ENCODE data around the gene MRPL23.

The MRPL23 gene

DNA sequence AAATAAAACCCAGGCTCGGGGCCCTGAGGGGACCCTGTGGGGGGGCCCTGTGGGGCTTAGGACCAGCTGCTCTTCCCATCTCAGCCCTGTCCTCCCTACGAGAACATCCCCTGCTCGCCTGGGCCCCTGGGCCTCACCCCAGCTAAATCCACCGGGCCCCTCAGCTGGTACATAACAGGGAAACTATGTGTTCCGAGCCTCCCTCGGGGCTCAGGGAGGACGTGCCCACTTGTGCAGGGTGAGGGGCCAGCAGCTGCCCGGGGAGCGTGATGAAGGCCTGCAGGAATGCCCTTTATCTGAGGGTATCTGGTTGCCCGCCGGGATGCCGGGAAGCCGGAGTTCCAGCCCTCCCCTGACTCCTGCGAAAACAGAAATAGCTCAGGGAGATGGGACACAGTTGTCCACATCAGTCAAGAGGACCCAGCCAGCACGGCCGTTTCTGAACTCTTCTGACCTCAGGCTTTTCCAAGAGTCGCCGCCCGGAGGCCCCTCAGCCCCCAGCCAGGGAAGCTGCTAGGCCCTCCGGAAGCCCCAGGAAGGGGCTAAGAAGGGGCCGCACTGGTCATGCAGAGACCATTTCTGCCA lies 20.6 kb downstream of the MRPL23 start:
- H3K4me3 ChIP-seq (ENCODE audit: low read length) = no peak overlapping the region
- TF ChIP-seq, protein P1, sequence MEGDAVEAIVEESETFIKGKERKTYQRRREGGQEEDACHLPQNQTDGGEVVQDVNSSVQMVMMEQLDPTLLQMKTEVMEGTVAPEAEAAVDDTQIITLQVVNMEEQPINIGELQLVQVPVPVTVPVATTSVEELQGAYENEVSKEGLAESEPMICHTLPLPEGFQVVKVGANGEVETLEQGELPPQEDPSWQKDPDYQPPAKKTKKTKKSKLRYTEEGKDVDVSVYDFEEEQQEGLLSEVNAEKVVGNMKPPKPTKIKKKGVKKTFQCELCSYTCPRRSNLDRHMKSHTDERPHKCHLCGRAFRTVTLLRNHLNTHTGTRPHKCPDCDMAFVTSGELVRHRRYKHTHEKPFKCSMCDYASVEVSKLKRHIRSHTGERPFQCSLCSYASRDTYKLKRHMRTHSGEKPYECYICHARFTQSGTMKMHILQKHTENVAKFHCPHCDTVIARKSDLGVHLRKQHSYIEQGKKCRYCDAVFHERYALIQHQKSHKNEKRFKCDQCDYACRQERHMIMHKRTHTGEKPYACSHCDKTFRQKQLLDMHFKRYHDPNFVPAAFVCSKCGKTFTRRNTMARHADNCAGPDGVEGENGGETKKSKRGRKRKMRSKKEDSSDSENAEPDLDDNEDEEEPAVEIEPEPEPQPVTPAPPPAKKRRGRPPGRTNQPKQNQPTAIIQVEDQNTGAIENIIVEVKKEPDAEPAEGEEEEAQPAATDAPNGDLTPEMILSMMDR (conservative IDR thresholded peaks at IDR 0.05; ENCODE audit: low read length) = no peak
- DNase-seq (ENCODE audit: low read depth) = no peak

DNA sequence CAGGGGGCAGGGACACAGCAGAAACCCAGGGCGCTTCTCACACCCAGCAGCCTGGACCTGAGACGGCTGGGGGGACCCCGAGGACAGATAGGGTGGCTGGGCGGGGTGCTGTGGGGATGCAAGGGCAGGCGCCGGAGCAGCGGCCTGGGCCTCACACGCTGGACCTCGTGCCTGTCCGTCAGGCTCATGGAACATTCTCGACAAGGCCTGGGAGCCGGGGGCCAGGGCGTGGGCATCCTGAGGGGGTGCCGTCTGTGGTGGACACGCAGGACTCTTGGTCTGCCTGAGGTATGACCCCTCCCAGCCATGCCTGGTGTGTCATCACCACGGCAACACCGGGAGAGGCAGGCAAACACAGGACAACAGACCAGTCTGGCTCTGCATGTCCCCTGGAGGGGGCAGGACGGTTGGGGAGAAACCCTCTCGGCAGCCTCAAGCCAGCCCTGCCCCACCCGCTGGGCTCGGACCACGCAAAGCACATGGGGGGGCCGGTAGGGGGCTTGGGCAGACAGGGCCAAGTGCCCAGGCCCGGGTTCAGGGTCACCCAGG lies 21.4 kb downstream of the MRPL23 start:
- no peak for DNase-seq (ENCODE audit: low read depth)
- TF ChIP-seq, protein P1 (conservative IDR thresholded peaks at IDR 0.05; ENCODE audit: low read length) = no peak

DNA sequence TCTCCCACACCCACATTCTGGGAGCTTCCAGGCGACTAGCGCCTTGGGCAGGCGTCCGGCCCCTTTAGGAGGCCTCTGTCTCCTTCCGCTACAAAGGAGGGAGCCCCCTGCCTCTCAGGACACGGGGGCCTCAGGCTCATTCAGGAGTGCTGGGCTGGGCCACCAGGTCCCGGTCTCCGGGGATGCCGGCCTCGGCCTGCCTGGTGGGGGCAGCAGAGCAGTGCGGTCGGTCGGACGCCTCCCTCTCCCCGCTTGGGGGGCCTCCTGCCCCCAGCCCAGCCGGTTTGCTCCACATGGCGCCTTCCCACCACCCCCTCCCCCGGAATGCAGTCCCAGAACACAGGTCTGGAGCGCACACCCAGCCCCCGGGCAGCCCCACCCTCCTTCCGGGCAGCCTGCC lies 21.9 kb downstream of the MRPL23 start:
- DNase-seq (ENCODE audit: low read depth) = no peak
- H3K4me3 ChIP-seq (ENCODE audit: low read length) = no peak overlapping the region
- TF ChIP-seq, protein P1 (conservative IDR thresholded peaks at IDR 0.05; ENCODE audit: low read length) = no peak

More for the DNA sequence above, 21.4 kb downstream of the MRPL23 start:
- no peak overlapping the region for H3K4me3 ChIP-seq (ENCODE audit: low read length)

DNA sequence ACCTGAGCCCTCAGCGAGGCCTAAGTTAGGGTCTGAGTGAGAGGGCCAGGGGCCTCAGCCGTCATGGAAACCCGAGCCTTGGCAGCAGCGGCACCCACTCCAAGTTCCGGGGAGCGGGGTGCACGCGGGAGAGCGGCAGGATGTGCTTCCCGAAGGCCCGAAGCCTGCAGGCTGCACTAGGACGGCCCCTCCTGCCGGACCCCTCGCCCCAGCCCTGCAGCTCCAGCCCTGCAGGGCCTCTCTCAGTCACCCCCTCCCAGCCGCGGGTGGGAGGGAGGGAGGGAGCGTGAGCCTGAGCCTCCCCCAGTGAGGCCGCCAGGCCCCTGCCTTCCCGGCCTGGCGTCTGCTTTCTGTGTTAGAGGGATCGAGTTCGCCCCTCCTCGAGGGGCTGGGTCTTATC lies 22.6 kb downstream of the MRPL23 start:
- TF ChIP-seq, protein P1 (conservative IDR thresholded peaks at IDR 0.05; ENCODE audit: low read length) = no peak
- no peak for DNase-seq (ENCODE audit: low read depth)
- H3K4me3 ChIP-seq (ENCODE audit: low read length) = no peak overlapping the region

DNA sequence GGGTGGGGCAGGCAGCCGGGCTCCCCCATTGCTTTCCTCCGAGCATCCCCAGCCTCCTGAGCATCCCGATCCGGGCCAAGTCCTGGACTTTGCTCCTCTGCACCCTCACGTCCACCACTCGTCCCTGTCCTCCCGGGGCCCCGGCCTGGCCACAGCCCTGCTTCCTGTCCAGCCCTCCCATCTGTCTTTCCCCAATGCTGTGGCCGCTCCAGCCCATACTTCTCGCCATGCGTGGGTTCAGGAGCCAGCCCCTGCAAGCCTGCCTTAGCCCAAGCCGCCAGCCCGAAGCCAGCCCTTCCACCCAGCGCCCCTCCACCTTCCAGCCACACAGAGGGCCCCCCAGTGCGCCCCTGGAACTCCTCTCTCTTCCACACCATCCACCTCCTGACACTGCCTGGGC lies 23.8 kb downstream of the MRPL23 start:
- TF ChIP-seq, protein P1 (conservative IDR thresholded peaks at IDR 0.05; ENCODE audit: low read length) = no peak
- no peak overlapping the region for H3K4me3 ChIP-seq (ENCODE audit: low read length)
- no peak for DNase-seq (ENCODE audit: low read depth)

DNA sequence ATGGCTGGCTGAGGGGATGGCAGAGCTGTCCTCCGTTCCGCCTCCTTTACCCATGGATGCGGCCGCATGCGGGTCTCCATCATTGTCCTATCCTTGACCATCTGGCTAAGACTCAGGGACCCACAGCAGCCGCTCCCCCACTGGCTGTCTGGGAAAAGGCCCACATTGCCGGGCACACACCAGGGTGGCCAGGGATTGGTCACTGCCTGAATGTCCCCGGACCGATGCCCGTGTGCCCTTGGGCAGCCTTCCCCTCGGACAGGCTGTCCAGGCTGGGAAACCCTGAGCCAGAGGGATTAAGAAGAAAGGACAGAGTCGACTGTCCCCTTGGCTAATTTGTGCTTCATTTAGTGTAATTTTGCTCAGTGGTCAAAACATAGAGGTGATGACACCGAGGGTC lies 28.1 kb downstream of the MRPL23 start:
- TF ChIP-seq, protein P1 (conservative IDR thresholded peaks at IDR 0.05; ENCODE audit: low read length) = no peak
- H3K4me3 ChIP-seq (ENCODE audit: low read length) = no peak overlapping the region
- no peak for DNase-seq (ENCODE audit: low read depth)

DNA sequence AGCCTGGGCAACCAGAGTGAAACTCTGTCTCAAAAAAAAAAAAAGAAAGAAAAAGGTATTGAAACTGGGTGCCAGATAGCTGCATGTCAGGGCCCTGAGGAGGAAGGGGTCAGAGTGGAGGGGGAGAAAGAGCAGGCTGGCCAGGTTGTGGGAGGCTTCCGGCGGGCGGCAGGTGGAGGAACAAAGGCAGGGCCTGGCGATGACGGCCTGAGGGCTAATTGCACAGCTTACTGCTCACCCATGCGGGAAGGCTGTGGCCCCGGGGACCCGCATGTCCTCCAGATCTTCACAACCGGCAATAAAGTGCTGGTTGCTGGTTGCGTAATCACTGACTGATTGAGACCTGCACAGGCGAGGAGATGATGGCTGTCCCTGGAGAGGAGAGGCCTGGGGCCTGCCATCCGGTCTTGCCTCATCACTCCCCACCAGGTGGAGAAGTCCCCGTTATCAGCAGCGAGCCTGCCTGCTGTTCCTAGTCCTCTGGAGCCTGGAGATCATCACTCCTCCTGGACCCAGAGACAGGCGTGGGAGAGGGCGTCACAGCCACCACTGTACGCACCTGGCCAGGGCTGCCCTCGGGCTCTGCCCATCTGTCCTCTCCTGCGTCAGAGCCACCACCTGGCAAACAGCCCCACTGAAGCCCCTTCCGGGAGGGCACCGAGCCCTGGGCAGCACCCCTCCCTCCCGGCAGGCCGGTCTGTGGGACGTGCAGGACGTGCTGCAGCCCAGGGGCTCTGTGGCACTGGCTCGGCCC lies 31.8 kb downstream of the MRPL23 start:
- TF ChIP-seq, protein P1 (conservative IDR thresholded peaks at IDR 0.05; ENCODE audit: low read length) = no peak
- H3K4me3 ChIP-seq (ENCODE audit: low read length) = no peak overlapping the region
- no peak for DNase-seq (ENCODE audit: low read depth)

Measured in AG10803 (cell line).